ENCODE results near the gene PPIA. TPM values are rescaled to one million over a fixed set of nuclear protein-coding genes. Genes with fewer than 3 reads are reported as not detected.

Gene PPIA
- polyA plus RNA-seq (ENCODE audit: insufficient read length), result 1,199 TPM
- long read RNA-seq, donor 1, transcript PPIA-204 (5 exons, 2,238 nt), result major isoform, 1,568 of 2,335 reads
- long read RNA-seq, donor 1, transcript PPIA-207 (3 exons, 570 nt), result minor isoform, 5 of 2,335 reads
- long read RNA-seq, donor 1, transcript PPIA-203 (4 exons, 544 nt), result minor isoform, 18 of 2,335 reads
- long read RNA-seq, donor 1, transcript PPIA-201 (6 exons, 818 nt), result minor isoform, 13 of 2,335 reads
- long read RNA-seq, donor 1, partial matches to known transcripts, result 649 of 2,335 reads
- long read RNA-seq, donor 1, other reads (novel, unspliced or antisense), result 78 of 2,335 reads
- long read RNA-seq, donor 2, transcript PPIA-203 (4 exons, 544 nt), result minor isoform, 15 of 1,477 reads
- long read RNA-seq, donor 2, transcript PPIA-207 (3 exons, 570 nt), result minor isoform, 5 of 1,477 reads
- long read RNA-seq, donor 2, transcript PPIA-204 (5 exons, 2,238 nt), result major isoform, 1,293 of 1,477 reads
- long read RNA-seq, donor 2, transcript PPIA-201 (6 exons, 818 nt), result minor isoform, 7 of 1,477 reads
- long read RNA-seq, donor 2, partial matches to known transcripts, result 114 of 1,477 reads
- long read RNA-seq, donor 2, other reads (novel, unspliced or antisense), result 38 of 1,477 reads
- long read RNA-seq, donor 3, transcript PPIA-204 (5 exons, 2,238 nt), result major isoform, 1,005 of 1,336 reads
- long read RNA-seq, donor 3, transcript PPIA-201 (6 exons, 818 nt), result minor isoform, 13 of 1,336 reads
- long read RNA-seq, donor 3, transcript PPIA-203 (4 exons, 544 nt), result minor isoform, 9 of 1,336 reads
- long read RNA-seq, donor 3, transcript PPIA-208 (6 exons, 907 nt), result minor isoform, 5 of 1,336 reads
- long read RNA-seq, donor 3, partial matches to known transcripts, result 245 of 1,336 reads
- long read RNA-seq, donor 3, other reads (novel, unspliced or antisense), result 56 of 1,336 reads
- long read RNA-seq, donor 4, transcript PPIA-204 (5 exons, 2,238 nt), result major isoform, 191 of 245 reads
- long read RNA-seq, donor 4, transcript PPIA-203 (4 exons, 544 nt), result minor isoform, 9 of 245 reads
- long read RNA-seq, donor 4, partial matches to known transcripts, result 41 of 245 reads
- long read RNA-seq, donor 4, other reads (novel, unspliced or antisense), result 0 of 245 reads
- long read RNA-seq, donor 5, transcript PPIA-208 (6 exons, 907 nt), result minor isoform, 19 of 4,008 reads
- long read RNA-seq, donor 5, transcript PPIA-204 (5 exons, 2,238 nt), result major isoform, 2,854 of 4,008 reads
- long read RNA-seq, donor 5, transcript PPIA-201 (6 exons, 818 nt), result minor isoform, 25 of 4,008 reads
- long read RNA-seq, donor 5, transcript PPIA-203 (4 exons, 544 nt), result minor isoform, 23 of 4,008 reads
- long read RNA-seq, donor 5, partial matches to known transcripts, result 909 of 4,008 reads
- long read RNA-seq, donor 5, other reads (novel, unspliced or antisense), result 171 of 4,008 reads
- long read RNA-seq, donor 6, transcript PPIA-201 (6 exons, 818 nt), result minor isoform, 16 of 2,104 reads
- long read RNA-seq, donor 6, transcript PPIA-208 (6 exons, 907 nt), result minor isoform, 9 of 2,104 reads
- long read RNA-seq, donor 6, transcript PPIA-204 (5 exons, 2,238 nt), result major isoform, 1,507 of 2,104 reads
- long read RNA-seq, donor 6, transcript PPIA-203 (4 exons, 544 nt), result minor isoform, 30 of 2,104 reads
- long read RNA-seq, donor 6, partial matches to known transcripts, result 468 of 2,104 reads
- long read RNA-seq, donor 6, other reads (novel, unspliced or antisense), result 70 of 2,104 reads
- long read RNA-seq, donor 7, transcript PPIA-201 (6 exons, 818 nt), result minor isoform, 20 of 2,598 reads
- long read RNA-seq, donor 7, transcript PPIA-208 (6 exons, 907 nt), result minor isoform, 6 of 2,598 reads
- long read RNA-seq, donor 7, transcript PPIA-204 (5 exons, 2,238 nt), result major isoform, 2,070 of 2,598 reads
- long read RNA-seq, donor 7, transcript PPIA-203 (4 exons, 544 nt), result minor isoform, 22 of 2,598 reads
- long read RNA-seq, donor 7, partial matches to known transcripts, result 394 of 2,598 reads
- long read RNA-seq, donor 7, other reads (novel, unspliced or antisense), result 82 of 2,598 reads
- long read RNA-seq, donor 8, transcript PPIA-204 (5 exons, 2,238 nt), result major isoform, 609 of 774 reads
- long read RNA-seq, donor 8, transcript PPIA-208 (6 exons, 907 nt), result minor isoform, 8 of 774 reads
- long read RNA-seq, donor 8, transcript PPIA-203 (4 exons, 544 nt), result minor isoform, 8 of 774 reads
- long read RNA-seq, donor 8, partial matches to known transcripts, result 133 of 774 reads
- long read RNA-seq, donor 8, other reads (novel, unspliced or antisense), result 11 of 774 reads

DNA sequence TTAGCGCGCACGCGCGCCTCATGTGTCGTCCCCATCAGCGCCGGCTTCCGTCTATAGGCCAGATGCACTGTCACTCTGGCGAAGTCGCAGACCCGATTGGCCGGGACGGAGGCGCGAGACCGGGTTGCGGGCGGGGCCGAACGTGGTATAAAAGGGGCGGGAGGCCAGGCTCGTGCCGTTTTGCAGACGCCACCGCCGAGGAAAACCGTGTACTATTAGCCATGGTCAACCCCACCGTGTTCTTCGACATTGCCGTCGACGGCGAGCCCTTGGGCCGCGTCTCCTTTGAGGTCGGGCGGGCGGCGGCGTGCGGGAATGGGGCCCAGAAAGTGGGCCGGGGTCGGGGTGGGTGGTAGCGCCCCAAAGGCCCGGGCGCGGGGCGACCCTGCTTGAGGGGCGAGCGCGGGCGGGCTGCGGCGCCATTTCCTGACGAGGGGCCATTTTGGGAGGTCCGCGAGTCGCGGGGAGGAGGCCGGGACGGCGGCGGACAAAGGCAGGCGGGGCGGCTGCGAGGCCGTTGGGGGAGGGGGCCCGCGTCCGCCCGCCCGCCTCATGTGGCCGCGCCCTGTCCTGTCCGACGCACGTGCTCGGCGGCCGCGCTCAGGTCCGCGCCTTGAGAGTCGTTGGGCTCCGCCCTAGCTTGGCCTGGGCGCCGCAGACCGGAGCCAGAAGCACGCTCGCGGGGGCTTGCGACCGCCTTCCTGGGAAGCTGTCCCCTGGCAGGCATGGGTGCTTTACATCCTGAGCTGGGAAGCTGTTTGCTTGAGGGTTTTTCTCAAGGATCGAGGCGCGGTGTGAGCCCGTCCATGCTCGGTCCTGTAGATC, at the start of gene PPIA:
Gene PPIA, plus strand, starts transcription at position 178 of the 825 bp plus-strand sequence. Its CDS starts 44 bp downstream, at position 222.
- DNase-seq, result peak; percentile 97

DNA sequence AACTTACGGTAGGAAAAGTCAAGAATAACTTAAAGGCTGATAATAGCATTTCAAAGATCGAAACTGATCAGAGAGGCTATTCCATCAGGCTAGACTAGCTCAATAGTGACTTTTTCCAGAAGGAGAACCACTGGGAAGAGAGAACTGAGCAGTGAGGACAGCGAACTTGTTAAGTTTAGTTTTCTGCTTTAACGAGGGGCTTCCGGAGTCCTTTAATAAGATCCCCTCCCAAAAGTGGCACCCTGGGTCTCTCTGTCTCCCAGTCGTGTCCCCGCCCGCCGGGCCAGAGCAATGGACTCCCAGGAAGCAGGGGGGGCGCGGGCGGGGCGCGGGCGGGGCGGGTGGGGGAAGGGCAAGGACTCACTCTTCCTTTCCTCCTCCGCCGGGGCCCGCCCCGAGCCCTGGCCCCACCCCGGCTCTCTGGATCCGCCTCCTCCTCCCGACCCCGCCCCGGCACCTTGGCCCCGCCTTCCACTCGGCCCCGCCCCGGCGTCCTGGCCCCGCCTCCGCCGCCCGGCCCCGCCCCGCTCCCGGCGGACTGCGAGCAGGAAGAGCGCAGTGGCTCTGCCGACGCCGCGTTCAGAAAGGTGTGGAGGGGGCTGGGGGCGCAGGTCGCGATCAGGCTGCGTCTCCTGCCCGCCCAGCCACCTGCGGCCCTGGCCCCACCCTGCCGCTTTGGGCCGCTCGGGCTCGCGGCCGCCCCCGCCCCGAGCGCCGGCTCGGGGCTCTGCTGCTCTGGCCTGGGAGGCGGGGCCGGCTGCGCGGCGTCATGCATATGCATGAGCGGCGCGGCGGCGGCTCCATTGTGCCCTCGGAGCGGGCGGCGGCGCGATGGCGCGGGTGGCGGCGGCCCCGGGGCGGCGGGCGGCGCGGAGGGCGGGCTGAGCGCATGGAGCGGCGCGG, 48.2 kb upstream of the PPIA start, which contains the start of gene ZMIZ2:
Gene ZMIZ2, plus strand, starts transcription at position 803 of the 903 bp plus-strand sequence. CDS start 7,403 bp downstream, outside the sequence.
- DNase-seq, result peak; percentile 85

DNA sequence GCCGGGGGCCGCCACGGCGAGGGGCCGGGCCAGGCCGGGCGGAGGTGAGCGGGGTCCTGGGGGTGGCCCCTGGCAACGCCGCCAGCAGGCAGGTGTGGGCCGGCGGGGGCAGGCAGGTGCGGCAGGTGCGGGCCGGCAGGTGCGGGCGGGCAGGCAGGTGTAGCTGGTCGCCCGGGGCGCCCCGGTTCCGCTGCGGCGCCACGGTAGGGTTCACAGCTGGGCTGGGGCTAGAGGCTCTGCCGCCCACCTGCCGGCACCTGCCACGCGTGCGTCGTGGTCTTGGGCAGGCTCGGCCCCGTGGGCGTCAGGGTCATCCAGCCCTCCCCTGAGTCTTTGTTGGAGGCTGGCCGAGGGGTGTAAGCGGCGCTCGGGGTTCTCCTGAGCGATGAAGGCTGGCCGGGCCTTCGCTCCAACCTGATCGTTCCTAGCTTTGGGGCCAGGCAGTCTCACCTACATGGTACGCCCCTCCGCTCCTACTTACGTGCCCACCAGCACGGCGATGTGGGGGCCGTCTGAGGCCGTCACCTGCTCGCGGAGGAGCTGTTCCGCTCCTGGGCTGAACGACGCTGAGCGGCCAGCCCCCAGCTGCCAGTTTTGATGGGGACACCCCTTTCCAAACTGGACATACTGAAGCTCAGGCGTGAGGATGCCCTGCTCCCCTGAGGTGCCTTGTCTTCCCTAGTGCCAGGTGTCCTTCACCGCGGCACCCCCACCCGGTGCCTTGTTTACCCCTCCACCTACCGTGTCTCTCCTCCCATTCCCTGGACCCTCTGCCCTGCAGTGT, 47.3 kb upstream of the PPIA start:
- DNase-seq, result no peak

DNA sequence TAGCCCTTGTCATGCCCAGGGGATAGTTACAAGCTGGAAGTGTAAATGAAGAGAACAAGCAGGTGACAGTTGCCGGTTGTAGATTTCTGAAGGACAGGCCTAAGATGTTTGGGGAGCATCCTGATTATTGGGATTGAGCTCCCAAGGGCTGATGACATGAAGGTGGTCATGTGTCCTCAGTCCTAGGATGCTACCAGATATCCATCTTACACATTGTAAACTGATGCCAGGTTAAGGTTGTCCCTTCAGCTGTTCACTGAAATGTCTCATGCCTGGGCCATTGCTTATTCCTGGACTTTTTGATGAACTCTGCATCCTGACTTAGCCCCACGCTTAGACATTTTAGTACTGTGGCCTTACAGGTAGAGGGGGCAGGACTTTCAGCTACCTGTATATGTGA, 46.5 kb upstream of the PPIA start:
- no peak for DNase-seq

DNA sequence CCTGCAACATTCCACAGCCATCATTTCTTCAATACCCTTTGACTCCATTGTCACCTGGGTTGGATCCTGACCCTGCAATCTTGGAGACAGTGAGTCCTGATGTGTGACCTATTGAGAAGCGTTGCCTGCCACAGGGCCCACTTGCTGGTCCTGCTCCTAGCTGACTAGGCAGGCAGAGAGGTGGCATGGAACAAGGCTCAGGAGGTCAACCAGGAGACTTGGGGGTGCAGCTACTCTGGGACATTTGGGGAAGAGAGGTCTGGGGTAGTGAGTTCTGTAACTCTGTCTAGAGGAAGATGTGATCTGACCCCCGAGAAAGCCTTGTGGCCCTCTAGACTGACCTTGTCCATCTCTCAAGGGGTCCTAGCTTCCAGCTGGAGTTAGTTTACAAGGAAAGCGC, 46.1 kb upstream of the PPIA start:
- DNase-seq, result no peak

DNA sequence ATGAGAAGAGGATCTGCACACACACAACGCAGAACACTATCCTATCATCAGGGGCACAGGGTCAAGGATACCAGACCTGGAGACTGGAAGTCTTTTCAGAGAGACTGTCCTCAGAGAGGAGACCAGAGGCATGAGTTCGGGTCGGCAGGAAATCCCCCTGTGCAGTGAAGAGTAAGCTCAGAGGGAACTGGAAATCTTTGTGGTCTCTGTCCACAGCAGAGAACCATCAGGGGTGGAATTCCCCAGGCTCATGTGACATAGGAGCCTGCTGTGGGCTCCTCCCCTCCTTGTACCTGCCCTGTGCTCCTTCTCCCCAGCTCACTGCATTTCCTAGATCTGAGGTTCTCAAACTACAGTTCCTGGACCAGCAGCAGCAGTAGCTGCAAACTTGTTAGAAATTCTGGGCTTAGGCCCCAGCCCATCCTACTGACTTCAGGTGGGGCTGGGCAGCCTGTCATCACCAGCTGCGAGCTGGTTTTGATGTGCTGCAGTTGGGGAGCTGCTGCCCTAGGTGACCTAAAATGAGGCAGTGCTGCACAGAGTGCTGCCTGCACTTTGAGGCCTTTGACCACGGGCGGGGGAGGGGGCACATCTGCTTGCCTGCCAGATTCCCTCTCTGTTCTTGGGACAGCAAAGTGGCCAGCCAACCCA, 45.4 kb upstream of the PPIA start:
- DNase-seq, result no peak

DNA sequence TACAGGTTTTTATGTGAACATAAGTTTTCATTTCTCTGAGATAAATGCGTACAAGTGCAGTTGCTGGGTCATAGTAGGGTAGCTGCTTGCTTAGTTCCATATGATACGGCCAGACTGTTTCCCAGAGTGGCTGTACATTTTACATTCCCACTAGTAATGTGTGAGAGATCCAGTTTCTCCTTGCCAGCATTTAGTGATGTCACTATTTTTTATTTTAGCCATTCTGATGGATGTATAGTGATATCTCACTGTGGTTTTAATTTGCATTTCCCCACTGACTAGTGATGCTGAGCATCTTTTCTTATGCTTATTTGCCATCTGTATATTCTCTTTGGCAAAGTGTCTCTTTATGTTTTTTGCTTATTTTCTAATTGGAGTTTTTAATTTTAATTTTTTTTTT, 43.7 kb upstream of the PPIA start:
- DNase-seq, result no peak

DNA sequence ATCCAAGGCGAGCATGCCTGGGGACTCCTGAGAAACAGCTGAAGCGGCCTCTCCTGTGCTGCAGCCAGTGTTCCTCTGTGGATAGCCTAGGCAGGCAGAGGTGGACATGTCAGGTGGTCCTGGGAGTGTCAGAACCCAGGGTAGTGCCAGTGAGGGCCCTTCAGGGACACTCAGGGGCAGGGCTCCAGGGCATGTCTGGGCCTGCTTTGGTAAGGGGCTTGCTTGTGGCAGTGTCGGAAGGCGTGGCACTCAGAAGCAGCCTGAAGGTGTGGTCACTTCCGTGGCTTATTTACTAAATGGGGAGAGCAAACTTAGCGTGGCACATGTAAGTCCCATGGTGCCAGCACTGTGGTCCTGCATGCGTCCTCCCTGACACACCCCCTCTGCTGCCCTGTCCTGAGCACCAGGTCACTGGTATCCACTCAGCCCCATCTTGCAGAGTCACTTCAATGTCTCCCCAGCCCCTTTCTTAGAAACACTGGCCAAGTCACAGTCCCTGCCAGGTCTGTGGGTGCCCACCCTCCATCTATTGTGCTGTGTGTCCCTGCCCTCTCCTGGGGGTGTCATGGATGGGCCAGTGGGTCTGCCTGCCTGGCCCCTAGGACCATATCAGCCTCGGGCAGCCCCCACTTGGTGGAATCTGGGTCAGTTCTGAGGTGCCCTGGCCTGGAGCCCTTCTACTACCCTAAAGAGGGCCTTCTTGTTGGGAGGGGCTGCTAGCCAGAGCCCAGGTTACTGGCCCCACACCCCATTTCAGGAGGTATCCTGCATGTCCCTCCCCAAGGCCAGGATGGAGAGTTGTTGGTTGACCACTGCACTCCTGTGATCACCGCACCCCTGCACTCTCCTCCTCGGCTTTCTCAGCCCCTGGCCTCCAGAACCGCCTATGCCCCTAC, 41.4 kb upstream of the PPIA start:
- no peak for DNase-seq

DNA sequence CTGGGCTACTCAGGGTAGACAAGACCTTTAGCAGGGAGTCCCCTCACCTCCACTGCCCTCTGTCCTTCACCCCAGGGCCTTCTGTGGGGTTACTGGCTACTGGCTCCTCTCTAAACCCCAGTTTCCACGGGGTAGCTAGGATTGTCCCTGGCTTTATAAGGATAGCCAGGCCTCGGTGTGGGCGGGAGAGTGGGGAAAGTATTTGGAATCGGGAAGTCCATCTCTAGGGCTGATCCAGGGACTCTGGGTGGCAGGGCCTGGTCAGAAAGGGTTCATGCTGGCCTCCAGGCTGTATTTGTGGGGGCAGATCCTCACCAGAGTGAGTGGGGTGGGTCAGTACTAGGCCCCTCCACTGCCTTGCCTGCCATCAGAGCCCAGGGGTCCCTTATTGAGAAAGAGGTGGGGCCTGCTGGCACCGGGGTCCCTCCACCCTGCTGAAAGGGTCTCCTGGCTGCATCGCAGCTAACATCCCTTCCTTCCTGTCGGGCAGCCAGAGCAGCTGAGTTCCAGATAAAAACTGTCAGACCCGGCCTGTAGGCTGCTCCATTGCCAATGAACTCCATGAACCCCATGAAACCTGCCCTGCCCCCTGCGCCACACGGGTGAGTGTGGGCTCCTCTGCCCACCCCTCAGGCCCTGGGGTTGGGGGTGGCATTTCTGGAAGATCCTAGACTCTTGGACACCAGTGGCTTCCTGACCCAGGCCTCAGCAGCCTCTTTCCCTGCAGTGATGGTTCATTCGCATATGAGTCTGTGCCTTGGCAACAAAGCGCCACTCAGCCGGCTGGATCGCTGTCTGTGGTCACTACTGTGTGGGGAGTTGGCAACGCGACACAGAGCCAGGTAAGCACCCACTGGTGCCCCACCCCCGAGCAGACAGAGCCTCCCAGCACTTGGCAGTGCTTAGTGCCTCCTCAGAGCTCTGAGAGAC, 40.5 kb upstream of the PPIA start:
- DNase-seq, result no peak

DNA sequence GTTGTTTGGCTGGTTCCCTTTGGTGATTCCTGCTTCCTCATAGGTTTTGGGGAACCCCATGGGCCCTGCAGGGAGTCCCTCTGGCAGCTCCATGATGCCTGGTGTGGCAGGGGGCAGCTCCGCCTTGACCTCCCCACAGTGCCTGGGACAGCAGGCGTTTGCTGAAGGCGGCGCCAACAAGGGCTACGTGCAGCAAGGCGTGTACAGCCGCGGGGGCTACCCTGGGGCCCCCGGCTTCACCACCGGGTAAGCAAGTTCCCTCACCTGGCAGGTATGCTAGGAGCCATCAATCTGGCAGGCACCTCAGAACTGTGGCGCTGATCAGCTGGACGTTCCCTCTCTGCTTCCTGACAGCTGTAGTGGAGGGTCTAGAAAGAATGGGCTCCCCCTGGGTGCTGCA, 39.6 kb upstream of the PPIA start:
- no peak for DNase-seq

DNA sequence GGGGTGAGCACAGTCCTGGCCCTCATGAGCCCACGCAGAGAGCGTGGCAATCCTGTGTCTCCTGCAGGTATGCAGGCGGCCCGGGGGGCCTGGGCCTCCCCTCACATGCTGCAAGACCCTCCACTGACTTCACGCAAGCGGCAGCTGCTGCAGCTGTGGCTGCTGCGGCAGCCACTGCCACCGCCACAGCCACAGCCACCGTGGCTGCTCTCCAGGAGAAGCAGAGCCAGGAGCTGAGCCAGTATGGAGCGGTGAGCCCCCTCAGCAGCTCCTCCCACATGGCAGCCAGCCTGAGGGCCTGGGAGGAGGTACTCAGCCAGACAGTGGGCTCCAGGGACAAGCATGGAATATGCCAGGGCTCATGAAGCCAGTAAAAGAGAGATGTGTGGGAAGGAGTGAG, 39.2 kb upstream of the PPIA start:
- no peak for DNase-seq

DNA sequence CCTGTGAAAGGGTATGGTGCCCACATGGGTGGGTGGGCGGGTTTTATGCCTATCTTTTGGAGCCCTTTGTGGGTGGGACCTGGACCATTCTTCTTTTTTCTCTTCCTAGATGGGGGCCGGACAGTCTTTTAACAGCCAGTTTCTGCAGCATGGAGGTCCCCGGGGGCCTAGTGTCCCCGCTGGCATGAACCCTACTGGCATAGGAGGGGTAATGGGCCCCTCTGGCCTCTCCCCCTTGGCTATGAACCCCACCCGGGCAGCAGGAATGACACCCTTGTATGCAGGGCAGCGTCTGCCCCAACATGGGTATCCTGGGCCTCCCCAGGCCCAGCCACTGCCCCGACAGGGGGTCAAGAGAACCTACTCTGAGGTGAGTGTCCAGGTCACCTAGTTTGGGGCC, 38.7 kb upstream of the PPIA start:
- DNase-seq, result no peak

DNA sequence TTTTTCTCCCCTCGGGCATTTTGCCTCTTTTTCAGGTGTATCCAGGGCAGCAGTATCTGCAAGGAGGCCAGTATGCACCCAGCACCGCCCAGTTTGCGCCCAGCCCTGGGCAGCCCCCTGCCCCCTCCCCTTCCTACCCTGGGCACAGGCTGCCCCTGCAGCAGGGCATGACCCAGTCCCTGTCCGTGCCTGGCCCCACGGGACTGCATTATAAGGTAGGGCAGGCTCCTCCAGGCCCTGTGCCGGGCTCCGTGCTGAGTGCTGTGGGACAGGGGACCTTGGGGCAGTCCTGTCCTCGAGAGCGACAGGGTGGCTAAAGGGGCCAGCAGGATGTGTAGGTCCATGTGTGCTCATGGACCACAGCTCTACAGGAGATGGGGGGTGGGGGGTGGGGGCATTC, 37.2 kb upstream of the PPIA start:
- DNase-seq, result no peak

DNA sequence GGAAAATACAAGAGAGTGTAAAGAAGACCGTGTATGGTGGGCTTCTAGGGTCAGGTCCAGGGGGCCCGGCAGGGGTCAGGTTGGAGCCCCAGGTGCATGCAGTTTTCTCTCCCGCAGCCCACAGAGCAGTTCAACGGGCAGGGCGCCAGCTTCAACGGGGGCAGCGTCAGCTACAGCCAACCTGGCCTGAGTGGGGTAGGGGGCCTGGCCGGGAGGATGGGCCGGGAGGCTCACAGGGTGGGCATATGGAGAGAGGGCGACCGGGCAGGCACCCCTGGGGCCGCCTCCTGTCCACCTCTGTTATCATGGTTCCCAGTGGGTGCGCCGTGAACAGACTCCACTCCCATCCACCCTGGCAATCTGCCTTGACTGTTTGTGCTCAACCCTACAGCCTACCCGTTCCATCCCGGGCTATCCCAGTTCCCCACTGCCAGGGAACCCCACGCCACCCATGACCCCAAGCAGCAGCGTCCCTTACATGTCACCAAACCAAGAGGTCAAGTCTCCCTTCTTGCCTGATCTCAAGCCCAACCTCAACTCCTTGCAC, 36.4 kb upstream of the PPIA start:
- no peak for DNase-seq
